Fibroblast of skin of abdomen (primary cell): Measurements from ENCODE around the gene CDH6.

Experiments
- DNase-seq: peaks from one replicate; pipeline ENCODE4 v3.0.0-alpha.2; 2013

The CDH6 gene

GRCh38 chr5:31255041-31255440, 61.6 kb downstream of the CDH6 start:
- DNase-seq = no peak

GRCh38 chr5:31268256-31268655, 74.8 kb downstream of the CDH6 start:
- no peak for DNase-seq

- DNase-seq = no peak
Measured at GRCh38 chr5:31268686-31269085, 75.2 kb downstream of the CDH6 start.

- no peak for DNase-seq
Measured at GRCh38 chr5:31269259-31269658, 75.8 kb downstream of the CDH6 start.

GRCh38 chr5:31270396-31270795, 76.9 kb downstream of the CDH6 start:
- peak; percentile 5 for DNase-seq

- DNase-seq = no peak
Measured at GRCh38 chr5:31271567-31271966, 78.1 kb downstream of the CDH6 start.

GRCh38 chr5:31273161-31273560, 79.7 kb downstream of the CDH6 start:
- no peak for DNase-seq

GRCh38 chr5:31273631-31274378, 80.3 kb downstream of the CDH6 start:
- DNase-seq = no peak

- DNase-seq = no peak
Measured at GRCh38 chr5:31280210-31280609, 86.7 kb downstream of the CDH6 start.

- no peak for DNase-seq
Measured at GRCh38 chr5:31283326-31283725, 89.8 kb downstream of the CDH6 start.

GRCh38 chr5:31285025-31285424, 91.5 kb downstream of the CDH6 start:
- DNase-seq = no peak

GRCh38 chr5:31287985-31288384, 94.5 kb downstream of the CDH6 start:
- DNase-seq = no peak

GRCh38 chr5:31289429-31289828, 95.9 kb downstream of the CDH6 start:
- DNase-seq = no peak

GRCh38 chr5:31291323-31291854, 97.9 kb downstream of the CDH6 start:
- no peak for DNase-seq

GRCh38 chr5:31300501-31300900, 107.0 kb downstream of the CDH6 start:
- DNase-seq = peak; percentile 5

- no peak for DNase-seq
Measured at GRCh38 chr5:31301833-31302232, 108.3 kb downstream of the CDH6 start.

GRCh38 chr5:31303688-31304087, 110.2 kb downstream of the CDH6 start:
- no peak for DNase-seq

GRCh38 chr5:31317665-31318064, 124.2 kb downstream of the CDH6 start:
- DNase-seq = no peak

- DNase-seq = no peak
Measured at GRCh38 chr5:31319335-31319734, 125.8 kb downstream of the CDH6 start.

- DNase-seq = no peak
Measured at GRCh38 chr5:31322946-31323345, 129.5 kb downstream of the CDH6 start.

GRCh38 chr5:31324842-31325241, 131.4 kb downstream of the CDH6 start:
- DNase-seq = no peak

GRCh38 chr5:31328040-31328733, 134.7 kb downstream of the CDH6 start:
- no peak for DNase-seq

GRCh38 chr5:31329715-31330114, 136.2 kb downstream of the CDH6 start:
- DNase-seq = peak; percentile 8

- no peak for DNase-seq
Measured at GRCh38 chr5:31332160-31332559, 138.7 kb downstream of the CDH6 start.
